ENCODE results near the gene VWA3B. TPM values are rescaled to one million over a fixed set of nuclear protein-coding genes. Genes with fewer than 3 reads are reported as not detected.

The VWA3B gene
- total RNA-seq, 1 donor from 2014 or later, result not detected

DNA sequence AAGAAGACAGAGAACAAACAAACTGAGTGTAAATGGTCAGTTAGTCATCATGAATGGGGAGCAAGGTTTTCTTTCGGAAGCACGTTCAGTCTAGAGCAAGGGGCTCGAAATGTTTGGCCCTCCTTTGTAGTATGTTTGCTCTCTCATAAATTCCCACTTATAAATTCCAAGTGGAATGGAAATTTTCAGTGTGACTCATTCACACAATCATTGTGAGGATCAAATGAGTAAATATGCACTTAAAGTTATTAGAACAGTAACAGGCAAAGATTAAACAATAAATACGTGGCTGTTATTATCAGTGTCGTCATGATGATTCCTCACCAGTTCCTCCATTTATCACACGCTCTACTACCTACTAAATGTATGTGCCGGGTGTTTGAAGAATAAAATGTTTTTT lies 269.8 kb downstream of the VWA3B start:
- Histone ChIP-seq H3K36me3 (ENCODE audit: control insufficient read depth, insufficient read depth, low read length) (no peaks in the 10 kb centered on the region), H3K4me3 (ENCODE audit: low read depth, low read length) (no peak overlapping the region), H3K27me3 (ENCODE audit: control insufficient read depth, insufficient read depth, low read length) (no peaks in the 10 kb centered on the region)
- TF ChIP-seq, protein P1, sequence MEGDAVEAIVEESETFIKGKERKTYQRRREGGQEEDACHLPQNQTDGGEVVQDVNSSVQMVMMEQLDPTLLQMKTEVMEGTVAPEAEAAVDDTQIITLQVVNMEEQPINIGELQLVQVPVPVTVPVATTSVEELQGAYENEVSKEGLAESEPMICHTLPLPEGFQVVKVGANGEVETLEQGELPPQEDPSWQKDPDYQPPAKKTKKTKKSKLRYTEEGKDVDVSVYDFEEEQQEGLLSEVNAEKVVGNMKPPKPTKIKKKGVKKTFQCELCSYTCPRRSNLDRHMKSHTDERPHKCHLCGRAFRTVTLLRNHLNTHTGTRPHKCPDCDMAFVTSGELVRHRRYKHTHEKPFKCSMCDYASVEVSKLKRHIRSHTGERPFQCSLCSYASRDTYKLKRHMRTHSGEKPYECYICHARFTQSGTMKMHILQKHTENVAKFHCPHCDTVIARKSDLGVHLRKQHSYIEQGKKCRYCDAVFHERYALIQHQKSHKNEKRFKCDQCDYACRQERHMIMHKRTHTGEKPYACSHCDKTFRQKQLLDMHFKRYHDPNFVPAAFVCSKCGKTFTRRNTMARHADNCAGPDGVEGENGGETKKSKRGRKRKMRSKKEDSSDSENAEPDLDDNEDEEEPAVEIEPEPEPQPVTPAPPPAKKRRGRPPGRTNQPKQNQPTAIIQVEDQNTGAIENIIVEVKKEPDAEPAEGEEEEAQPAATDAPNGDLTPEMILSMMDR (IDR thresholded peaks at IDR 0.05; ENCODE audit: insufficient read depth, low read length, poor library complexity, severe bottlenecking), result no peak
- DNase-seq (ENCODE audit: low read depth), result no peak

DNA sequence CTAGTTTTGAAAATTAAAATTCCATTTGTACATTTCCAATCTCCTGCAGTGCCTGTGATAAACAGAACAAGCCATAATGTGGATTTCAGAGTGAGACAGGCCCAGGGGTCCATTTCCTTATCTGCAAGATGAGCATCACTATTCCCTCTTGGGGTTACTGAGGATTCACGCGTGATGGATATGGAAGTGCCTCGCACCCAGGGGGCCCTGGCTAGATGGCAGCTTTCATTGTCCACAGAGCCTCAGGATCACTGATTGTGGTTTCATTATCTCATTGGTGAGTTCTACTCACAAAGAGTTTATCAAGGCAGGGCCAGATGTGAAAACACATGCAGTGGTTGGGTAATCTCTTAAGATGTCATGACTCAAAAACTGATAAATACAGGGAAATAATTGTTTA lies 270.9 kb downstream of the VWA3B start:
- Histone ChIP-seq H3K36me3 (ENCODE audit: control insufficient read depth, insufficient read depth, low read length) (no peaks in the 10 kb centered on the region), H3K27me3 (ENCODE audit: control insufficient read depth, insufficient read depth, low read length) (no peaks in the 10 kb centered on the region), H3K4me3 (ENCODE audit: low read depth, low read length) (no peak overlapping the region)
- TF ChIP-seq, protein P1 (IDR thresholded peaks at IDR 0.05; ENCODE audit: insufficient read depth, low read length, poor library complexity, severe bottlenecking), result no peak
- DNase-seq (ENCODE audit: low read depth), result no peak

DNA sequence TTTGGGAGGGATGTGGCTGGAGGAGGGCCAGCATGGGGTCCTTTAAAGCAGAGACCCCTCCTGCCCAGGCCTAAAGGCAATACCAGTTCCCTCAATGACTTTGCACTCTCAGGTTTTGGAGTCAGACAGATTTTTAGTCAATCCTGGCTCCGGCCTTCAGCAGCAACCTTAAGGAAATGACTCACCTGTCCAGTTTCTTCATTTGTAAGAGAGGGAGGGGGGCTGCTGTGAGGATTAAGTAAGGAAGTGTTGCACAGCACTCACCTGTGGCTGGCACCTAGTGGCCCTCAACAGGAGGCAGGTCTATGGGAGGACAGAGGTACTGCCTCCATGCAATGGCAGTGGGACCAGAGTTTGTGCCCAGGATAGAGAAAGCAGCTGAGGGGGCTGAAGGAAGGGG lies 273.0 kb downstream of the VWA3B start:
- no peak overlapping the region for H3K4me3 ChIP-seq (ENCODE audit: low read depth, low read length)
- H3K36me3 ChIP-seq (ENCODE audit: control insufficient read depth, insufficient read depth, low read length), result no peaks in the 10 kb centered on the region
- TF ChIP-seq, protein P1 (IDR thresholded peaks at IDR 0.05; ENCODE audit: insufficient read depth, low read length, poor library complexity, severe bottlenecking), result no peak
- no peak for DNase-seq (ENCODE audit: low read depth)
- H3K27me3 ChIP-seq (ENCODE audit: control insufficient read depth, insufficient read depth, low read length), result no peaks in the 10 kb centered on the region

Other genes starting within 250 kb of the VWA3B start
- 16.4 and 16.8 TPM in 2 replicates for gene TMEM131, start 91.2 kb upstream of the VWA3B start, total RNA-seq

All from kidney epithelial cell (primary cell).